ENCODE results near the gene PPP1R1B. TPM values are rescaled to one million over a fixed set of nuclear protein-coding genes. Genes with fewer than 3 reads are reported as not detected.

Gene PPP1R1B
- total RNA-seq, 1 donor from 2014 or later, result not detected

DNA sequence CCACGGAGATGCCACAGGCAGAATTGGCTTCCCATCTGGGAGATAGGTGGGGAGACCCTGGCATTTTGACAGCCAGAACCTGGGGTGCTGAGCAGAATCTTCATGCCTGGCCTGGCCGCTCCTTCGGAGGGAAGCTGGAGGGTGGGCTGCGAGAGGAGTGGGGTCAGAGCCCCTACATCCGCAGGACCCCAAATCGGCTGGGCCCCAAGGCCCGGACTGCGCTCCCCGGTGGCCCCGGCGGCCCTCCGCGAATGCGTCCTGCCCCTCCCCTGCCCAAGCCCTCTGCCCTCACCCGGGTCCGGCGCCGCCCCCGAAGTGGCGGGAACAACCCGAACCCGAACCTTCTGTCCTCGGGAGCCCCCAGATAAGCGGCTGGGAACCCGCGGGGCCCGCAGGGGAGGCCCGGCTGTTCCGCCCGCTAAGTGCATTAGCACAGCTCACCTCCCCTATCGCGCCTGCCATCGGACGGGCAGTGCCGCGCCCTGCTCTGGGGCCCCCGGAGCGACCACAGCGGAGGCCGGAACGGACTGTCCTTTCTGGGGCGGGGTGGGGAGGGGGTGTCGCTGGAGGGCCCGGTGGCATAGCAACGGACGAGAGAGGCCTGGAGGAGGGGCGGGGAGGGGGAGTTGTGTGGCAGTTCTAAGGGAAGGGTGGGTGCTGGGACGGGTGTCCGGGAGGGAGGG, 40.7 kb downstream of the PPP1R1B start:
- H3K4me3 ChIP-seq, result peak overlapping the region; percentile 53
- no peaks in the 10 kb centered on the region for H3K36me3 ChIP-seq
- peak; percentile 52 for DNase-seq (ENCODE audit: low spot score)
- H3K4me2 ChIP-seq, result peak overlapping the region; percentile 96
- Mint-ChIP-seq H3K27me3 (ENCODE audit: insufficient read depth, low read depth) (peaks cover 22% of the 10 kb centered on the region), H3K36me3 (peaks cover 2% of the 10 kb centered on the region), H3K4me3 (peak overlapping the region; percentile 59), H3K4me1 (peaks cover 13% of the 10 kb centered on the region), H3K9me3 (no peaks in the 10 kb centered on the region), H3K27ac (no peak overlapping the region)
- peaks cover 68% of the 10 kb centered on the region for H3K27me3 ChIP-seq
- no peaks in the 10 kb centered on the region for H3K79me2 ChIP-seq (ENCODE audit: low read depth)
- peak overlapping the region; percentile 83 for H2AFZ ChIP-seq (replicated peaks)
- H3K4me1 ChIP-seq, result peaks cover 32% of the 10 kb centered on the region
- H3K9me3 ChIP-seq (ENCODE audit: low read depth), result no peaks in the 10 kb centered on the region
- peaks cover 35% of the 10 kb centered on the region for H4K20me1 ChIP-seq (ENCODE audit: low read depth)
- H3K9ac ChIP-seq, result no peak overlapping the region
- TF ChIP-seq, protein P1, sequence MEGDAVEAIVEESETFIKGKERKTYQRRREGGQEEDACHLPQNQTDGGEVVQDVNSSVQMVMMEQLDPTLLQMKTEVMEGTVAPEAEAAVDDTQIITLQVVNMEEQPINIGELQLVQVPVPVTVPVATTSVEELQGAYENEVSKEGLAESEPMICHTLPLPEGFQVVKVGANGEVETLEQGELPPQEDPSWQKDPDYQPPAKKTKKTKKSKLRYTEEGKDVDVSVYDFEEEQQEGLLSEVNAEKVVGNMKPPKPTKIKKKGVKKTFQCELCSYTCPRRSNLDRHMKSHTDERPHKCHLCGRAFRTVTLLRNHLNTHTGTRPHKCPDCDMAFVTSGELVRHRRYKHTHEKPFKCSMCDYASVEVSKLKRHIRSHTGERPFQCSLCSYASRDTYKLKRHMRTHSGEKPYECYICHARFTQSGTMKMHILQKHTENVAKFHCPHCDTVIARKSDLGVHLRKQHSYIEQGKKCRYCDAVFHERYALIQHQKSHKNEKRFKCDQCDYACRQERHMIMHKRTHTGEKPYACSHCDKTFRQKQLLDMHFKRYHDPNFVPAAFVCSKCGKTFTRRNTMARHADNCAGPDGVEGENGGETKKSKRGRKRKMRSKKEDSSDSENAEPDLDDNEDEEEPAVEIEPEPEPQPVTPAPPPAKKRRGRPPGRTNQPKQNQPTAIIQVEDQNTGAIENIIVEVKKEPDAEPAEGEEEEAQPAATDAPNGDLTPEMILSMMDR (IDR thresholded peaks at IDR 0.05), result no peak
- TF ChIP-seq EZH2phosphoT487 (IDR thresholded peaks at IDR 0.05) (peak; percentile 79), EZH2 (IDR thresholded peaks at IDR 0.05) (peak; percentile 85)
- H3K27ac ChIP-seq, result no peak overlapping the region
- H3F3A ChIP-seq (ENCODE audit: low read depth), result peaks cover 27% of the 10 kb centered on the region

DNA sequence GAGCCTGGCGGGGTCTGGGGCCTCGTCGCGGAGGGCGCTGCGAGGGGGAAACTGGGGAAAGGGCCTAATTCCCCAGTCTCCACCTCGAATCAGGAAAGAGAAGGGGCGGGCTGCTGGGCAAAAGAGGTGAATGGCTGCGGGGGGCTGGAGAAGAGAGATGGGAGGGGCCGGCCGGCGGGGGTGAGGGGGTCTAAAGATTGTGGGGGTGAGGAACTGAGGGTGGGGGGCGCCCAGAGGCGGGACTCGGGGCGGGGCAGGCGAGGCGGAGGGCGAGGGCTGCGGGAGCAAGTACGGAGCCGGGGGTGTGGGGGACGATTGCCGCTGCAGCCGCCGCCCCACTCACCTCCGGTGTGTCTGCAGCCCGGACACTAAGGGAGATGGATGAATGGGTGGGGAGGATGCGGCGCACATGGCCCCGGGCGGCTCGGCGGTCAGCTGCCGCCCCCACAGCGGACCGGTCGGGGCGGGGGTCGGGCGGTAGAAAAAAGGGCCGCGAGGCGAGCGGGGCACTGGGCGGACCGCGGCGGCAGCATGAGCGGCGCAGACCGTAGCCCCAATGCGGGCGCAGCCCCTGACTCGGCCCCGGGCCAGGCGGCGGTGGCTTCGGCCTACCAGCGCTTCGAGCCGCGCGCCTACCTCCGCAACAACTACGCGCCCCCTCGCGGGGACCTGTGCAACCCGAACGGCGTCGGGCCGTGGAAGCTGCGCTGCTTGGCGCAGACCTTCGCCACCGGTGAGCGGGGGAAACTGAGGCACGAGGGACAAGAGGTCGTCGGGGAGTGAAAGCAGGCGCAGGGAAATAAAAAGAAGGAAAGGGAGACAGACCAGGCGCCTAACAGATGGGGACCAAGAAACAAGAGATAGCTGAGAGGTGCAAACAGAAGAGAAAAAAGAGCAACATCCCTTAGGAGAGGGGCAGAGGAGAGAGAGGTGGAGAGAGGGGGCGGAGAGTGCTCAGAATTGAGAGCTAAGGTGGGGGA, 41.5 kb downstream of the PPP1R1B start, which contains the start of gene PNMT:
Gene PNMT (plus strand): TSS at position 509 of the 980 bp plus-strand sequence. CDS start 23 bp downstream, at position 532.
- DNase-seq (ENCODE audit: low spot score), result peak; percentile 92
- no peak within 1 kb of the TSS for H3K9ac ChIP-seq
- no peaks in the 10 kb centered on the region for H3K79me2 ChIP-seq (ENCODE audit: low read depth)
- Mint-ChIP-seq H3K36me3 (peaks cover 2% of the 10 kb centered on the region), H3K27ac (no peak within 1 kb of the TSS), H3K9me3 (no peaks in the 10 kb centered on the region), H3K27me3 (ENCODE audit: insufficient read depth, low read depth) (peaks cover 27% of the 10 kb centered on the region), H3K4me3 (peak within 1 kb of the TSS; percentile 68), H3K4me1 (peaks cover 13% of the 10 kb centered on the region)
- peaks cover 22% of the 10 kb centered on the region for H3F3A ChIP-seq (ENCODE audit: low read depth)
- peak within 1 kb of the TSS; percentile 83 for H2AFZ ChIP-seq (replicated peaks)
- H4K20me1 ChIP-seq (ENCODE audit: low read depth), result peaks cover 30% of the 10 kb centered on the region
- peak within 1 kb of the TSS; percentile 96 for H3K4me2 ChIP-seq
- peak within 1 kb of the TSS; percentile 53 for H3K4me3 ChIP-seq
- H3K36me3 ChIP-seq, result no peaks in the 10 kb centered on the region
- no peaks in the 10 kb centered on the region for H3K9me3 ChIP-seq (ENCODE audit: low read depth)
- TF ChIP-seq EZH2phosphoT487 (IDR thresholded peaks at IDR 0.05), result peak; percentile 50
- peak; percentile 77 for TF ChIP-seq EZH2 (IDR thresholded peaks at IDR 0.05)
- TF ChIP-seq, protein P1 (IDR thresholded peaks at IDR 0.05), result peak; percentile 73
- H3K27ac ChIP-seq, result no peak within 1 kb of the TSS
- H3K27me3 ChIP-seq, result peaks cover 68% of the 10 kb centered on the region
- peaks cover 29% of the 10 kb centered on the region for H3K4me1 ChIP-seq

DNA sequence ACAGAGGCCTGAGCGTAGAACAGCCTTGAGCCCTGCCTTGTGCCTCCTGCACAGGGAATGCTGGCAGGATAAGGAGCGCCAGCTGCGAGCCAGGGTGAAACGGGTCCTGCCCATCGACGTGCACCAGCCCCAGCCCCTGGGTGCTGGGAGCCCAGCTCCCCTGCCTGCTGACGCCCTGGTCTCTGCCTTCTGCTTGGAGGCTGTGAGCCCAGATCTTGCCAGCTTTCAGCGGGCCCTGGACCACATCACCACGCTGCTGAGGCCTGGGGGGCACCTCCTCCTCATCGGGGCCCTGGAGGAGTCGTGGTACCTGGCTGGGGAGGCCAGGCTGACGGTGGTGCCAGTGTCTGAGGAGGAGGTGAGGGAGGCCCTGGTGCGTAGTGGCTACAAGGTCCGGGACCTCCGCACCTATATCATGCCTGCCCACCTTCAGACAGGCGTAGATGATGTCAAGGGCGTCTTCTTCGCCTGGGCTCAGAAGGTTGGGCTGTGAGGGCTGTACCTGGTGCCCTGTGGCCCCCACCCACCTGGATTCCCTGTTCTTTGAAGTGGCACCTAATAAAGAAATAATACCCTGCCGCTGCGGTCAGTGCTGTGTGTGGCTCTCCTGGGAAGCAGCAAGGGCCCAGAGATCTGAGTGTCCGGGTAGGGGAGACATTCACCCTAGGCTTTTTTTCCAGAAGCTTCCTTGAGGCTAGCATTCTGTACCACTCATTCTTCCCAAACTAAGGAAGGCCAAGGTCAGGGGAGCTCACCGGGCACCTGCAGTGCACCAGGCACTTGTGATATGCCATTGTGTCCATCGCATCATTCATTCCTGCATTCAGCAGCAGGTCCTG, 43.4 kb downstream of the PPP1R1B start:
- no peak overlapping the region for H3K9ac ChIP-seq
- TF ChIP-seq EZH2 (IDR thresholded peaks at IDR 0.05), result no peak
- TF ChIP-seq, protein P1 (IDR thresholded peaks at IDR 0.05), result no peak
- H2AFZ ChIP-seq (replicated peaks), result no peak overlapping the region
- Mint-ChIP-seq H3K36me3 (no peaks in the 10 kb centered on the region), H3K27me3 (ENCODE audit: insufficient read depth, low read depth) (peaks cover 27% of the 10 kb centered on the region), H3K9me3 (no peaks in the 10 kb centered on the region), H3K4me1 (peaks cover 9% of the 10 kb centered on the region), H3K27ac (no peak overlapping the region), H3K4me3 (no peak overlapping the region)
- no peak overlapping the region for H3K27ac ChIP-seq
- no peaks in the 10 kb centered on the region for H3K9me3 ChIP-seq (ENCODE audit: low read depth)
- no peaks in the 10 kb centered on the region for H3K36me3 ChIP-seq
- H3K4me2 ChIP-seq, result no peak overlapping the region
- peaks cover 17% of the 10 kb centered on the region for H3F3A ChIP-seq (ENCODE audit: low read depth)
- no peak overlapping the region for H3K4me3 ChIP-seq
- DNase-seq (ENCODE audit: low spot score), result no peak
- H3K27me3 ChIP-seq, result peaks cover 65% of the 10 kb centered on the region
- no peaks in the 10 kb centered on the region for H3K79me2 ChIP-seq (ENCODE audit: low read depth)
- H4K20me1 ChIP-seq (ENCODE audit: low read depth), result peaks cover 14% of the 10 kb centered on the region
- peaks cover 19% of the 10 kb centered on the region for H3K4me1 ChIP-seq
